ENCODE measurements around the gene FOLR1. TPM values are rescaled to one million over a fixed set of nuclear protein-coding genes. Genes with fewer than 3 reads are reported as not detected.
A peak's percentile ranks its signal among the peaks of the same experiment; 100 is the strongest.

The FOLR1 gene
- total and polyA plus RNA-seq, 2 of the 4 experiments (the other 2 are of a cell fraction): 0.24 TPM; not detected in 1

DNA sequence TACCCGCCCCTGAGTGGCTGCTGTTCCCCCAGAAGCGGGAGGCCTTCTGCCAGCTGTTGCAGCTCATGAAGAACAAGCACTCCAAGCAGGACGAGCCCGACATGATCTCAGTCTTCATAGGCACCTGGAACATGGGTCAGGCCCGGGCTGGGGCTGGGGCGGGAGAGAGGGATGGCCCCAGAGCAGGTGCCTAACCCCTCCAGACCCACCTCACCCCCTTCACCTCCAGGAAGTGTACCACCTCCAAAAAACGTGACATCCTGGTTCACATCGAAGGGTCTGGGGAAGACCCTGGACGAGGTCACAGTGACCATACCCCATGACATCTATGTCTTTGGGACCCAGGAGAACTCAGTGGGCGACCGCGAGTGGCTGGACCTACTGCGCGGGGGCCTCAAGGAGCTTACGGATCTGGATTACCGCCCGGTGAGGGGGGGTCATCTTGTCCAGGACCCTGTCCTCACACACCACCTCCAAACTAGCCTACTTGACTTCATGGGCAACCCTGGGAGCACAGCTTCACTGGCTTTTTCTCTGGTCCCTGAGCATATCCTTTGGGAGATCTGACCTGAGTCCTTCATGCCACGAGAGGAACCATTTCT lies 38.9 kb downstream of the FOLR1 start:
- H3K4me3 ChIP-seq (ENCODE audit: insufficient read depth, low read depth, low read length): no peak overlapping the region
- peaks cover 20 to 78% of the 10 kb centered on the region in 2 experiments for H3K79me1 ChIP-seq (ENCODE audit: low read depth in 1 of 2, low read length in 2 of 2)
- no peaks in the 10 kb centered on the region for H3K9me3 ChIP-seq (ENCODE audit: control insufficient read depth, insufficient read depth, low read length)
- no peak for TF ChIP-seq CEBPB (IDR thresholded peaks at IDR 0.05; ENCODE audit: low read depth, low read length)
- TF ChIP-seq RAD21 (IDR thresholded peaks at IDR 0.05; ENCODE audit: low read length): no peak
- TF ChIP-seq POLR2A (IDR thresholded peaks at IDR 0.05; ENCODE audit: low read depth, low read length): no peak
- TF ChIP-seq CHD1 (IDR thresholded peaks at IDR 0.05; ENCODE audit: low read depth, low read length): no peak
- H3K9ac ChIP-seq (ENCODE audit: low read depth, low read length): no peak overlapping the region
- H3K14ac ChIP-seq (replicated peaks; ENCODE audit: low read depth, low read length): no peak overlapping the region
- CTCF ChIA-PET: no interaction called here
- no peak overlapping the region for H3K4ac ChIP-seq (ENCODE audit: low read depth, low read length)
- no peaks in the 10 kb centered on the region for H3K27me3 ChIP-seq (ENCODE audit: control insufficient read depth, insufficient read depth, low read length)
- H2BK15ac ChIP-seq (ENCODE audit: low read depth, low read length): no peak overlapping the region
- intact Hi-C loops (cut with micrococcal nuclease) (no loop called here), dilution Hi-C loops (cut with HindIII; ENCODE audit: low sequenced_read_pairs, unreplicated experiment) (no loop called here), in situ Hi-C loops (cut with MboI; ENCODE audit: low sequenced_read_pairs) (no loop called here)
- H3K36me3 ChIP-seq (ENCODE audit: control insufficient read depth, insufficient read depth, low read length): peaks cover 87% of the 10 kb centered on the region
- ATAC-seq (ENCODE audit: low read depth): no peak
- H2BK20ac ChIP-seq (ENCODE audit: low read depth, low read length): no peak overlapping the region
- DNase-seq: no peak
- no peak overlapping the region for H2AK5ac ChIP-seq (ENCODE audit: low read depth, low read length)
- H3K23ac ChIP-seq (ENCODE audit: low read depth, low read length): no peak overlapping the region
- H3K27ac ChIP-seq (ENCODE audit: insufficient read depth, low read length): no peak overlapping the region
- H3K4me2 ChIP-seq (ENCODE audit: low read depth, low read length): no peak overlapping the region
- BruUV-seq (replicated peaks): no TSS peak
- no peak overlapping the region for H2BK5ac ChIP-seq (ENCODE audit: low read depth, low read length, poor library complexity, severe bottlenecking)
- no peak overlapping the region for H4K5ac ChIP-seq (ENCODE audit: low read depth, low read length)
- peak overlapping the region; percentile 47 for H2AK9ac ChIP-seq (replicated peaks; ENCODE audit: low read depth, low read length, poor library complexity)
- peaks cover 75% of the 10 kb centered on the region for H4K20me1 ChIP-seq (ENCODE audit: insufficient read depth, low read length)
- no peak overlapping the region for H3K18ac ChIP-seq (ENCODE audit: low read depth, low read length)
- H3K4me1 ChIP-seq (ENCODE audit: control insufficient read depth, insufficient read depth, low read length): peaks cover 2% of the 10 kb centered on the region; the same call in 1 of the 2 replicates
- H4K91ac ChIP-seq (ENCODE audit: insufficient read depth, low read depth, low read length): no peak overlapping the region
- no peak overlapping the region for H4K8ac ChIP-seq (ENCODE audit: low read depth in 2 of 2, low read length in 2 of 2)
- peaks cover 3% of the 10 kb centered on the region; the same call in 1 of the 2 replicates for H3K9me1 ChIP-seq (ENCODE audit: insufficient read depth, low read length)
- WGBS, 2 experiments (ENCODE audit: extremely low coverage in 2 of 2, insufficient read length in 1 of 2): 43% methylated on average over 1 of the region's 18 CpGs; no CpG with 5 or more reads in 1 of the 2 experiments
- POLR2A ChIA-PET (ENCODE audit: unreplicated experiment): no interaction called here
- no peak overlapping the region for H2AFZ ChIP-seq (replicated peaks; ENCODE audit: low read length, poor library complexity)
- no peak overlapping the region for H3K56ac ChIP-seq (ENCODE audit: extremely low read depth, insufficient read depth, low read length)
- H2BK120ac ChIP-seq (ENCODE audit: low read depth, low read length): no peak overlapping the region

All from IMR-90 (cell line).